K562 (cell line): ENCODE results near the gene NAA80. TPM values are rescaled to one million over a fixed set of nuclear protein-coding genes. Genes with fewer than 3 reads are reported as not detected.

Experiments used
- ATAC-seq: fragments of 200-7000 bp; cut with Tn5 transposase; 3 replicates; pipeline ENCODE4 v1.9.1; 2020; ENCODE audit warnings: moderate library complexity
- BruUV-seq: library from RNA; stranded (reverse); fragments of 400-500 nt; replicated peaks from 2 replicates; lab custom pipeline; 2021; lab: Mats Ljungman, UMichigan
- CTCF ChIA-PET: fragments of 300-600 bp; formaldehyde crosslinking; extraction: SDS; loops from one replicate; lab custom pipeline; 2021; ENCODE audit warnings: low intra/inter-chr PET ratio; lab: Yijun Ruan, JAX
- POLR2A ChIA-PET: fragments of 300-600, 350-650 bp; sonication (Branson Sonifier 250); formaldehyde crosslinking; extraction: SDS; loops from one replicate; lab custom pipeline; 2021; ENCODE audit warnings: antibody characterized with exemption, inconsistent platforms; lab: Yijun Ruan, JAX
- DNase-seq, 4 experiments: peaks; one replicate each; pipeline versions ENCODE4 v3.0.0 to v3.0.0-alpha.2; 2011 to 2018; ENCODE audit warnings: low spot score in 3 of 4, mixed read lengths in 3 of 4; ENCODE audit errors: extremely low read depth in 1 of 4
- FAIRE-seq: peaks from 2 replicates; lab custom pipeline; 2011; peaks lifted over from hg19 to GRCh38; lab: Jason Lieb, UNC
- H2AFZ ChIP-seq: 2 replicates; pipeline ENCODE4 v1.6.0; 2011; ENCODE audit warnings: low read depth, low read length, control low read depth, inconsistent platforms
- H3K27ac ChIP-seq: fragments of 200-600 bp; 3 replicates; pipeline ENCODE4 v1.8.0; 2011; ENCODE audit warnings: low read depth, mild to moderate bottlenecking, control low read depth, inconsistent platforms, low read length, moderate library complexity, mixed read lengths; ENCODE audit errors: extremely low read depth
- H3K27me3 ChIP-seq, 2 experiments: fragments of 300-600 bp in 1 of 2; 2 replicates in 1 of 2; 3 replicates in 1 of 2; pipeline versions ENCODE4 v1.6.0 to v1.8.0; 2011; ENCODE audit warnings: inconsistent platforms in 2 of 2, low read length in 2 of 2, mild to moderate bottlenecking in 1 of 2, mixed read lengths in 1 of 2, moderate library complexity in 1 of 2; ENCODE audit not compliant: control insufficient read depth in 2 of 2, insufficient read depth in 2 of 2
- H3K36me3 ChIP-seq: fragments of 300-600 bp; 3 replicates; pipeline ENCODE4 v1.8.0; 2011; ENCODE audit warnings: mild to moderate bottlenecking, low read length, inconsistent platforms; ENCODE audit not compliant: control insufficient read depth, insufficient read depth
- H3K4me1 ChIP-seq, 2 experiments: fragments of 200-600 bp in 1 of 2; replicated peaks in 1 of 2; 2 replicates in 1 of 2; 3 replicates in 1 of 2; pipeline versions ENCODE4 v1.5.1 to v1.8.0; 2011; ENCODE audit warnings: inconsistent platforms in 2 of 2, low read length in 2 of 2, mild to moderate bottlenecking in 1 of 2, mixed read lengths in 1 of 2, moderate library complexity in 1 of 2; ENCODE audit not compliant: control insufficient read depth in 2 of 2, insufficient read depth in 2 of 2
- H3K4me2 ChIP-seq: 2 replicates; pipeline ENCODE4 v1.6.1; 2011; ENCODE audit warnings: low read length, control low read depth, inconsistent platforms, mixed read lengths; ENCODE audit not compliant: insufficient read depth
- H3K4me3 ChIP-seq: fragments of 200-600 bp; sonication (generic), shearing (Covaris generic); 2 replicates; pipeline ENCODE4 v1.5.1; 2016; ENCODE audit warnings: control low read depth, inconsistent platforms
- H3K79me2 ChIP-seq: fragments of 200-600 bp; 3 replicates; pipeline ENCODE4 v1.8.0; 2011; ENCODE audit warnings: low read length, inconsistent platforms; ENCODE audit not compliant: control insufficient read depth, insufficient read depth
- H3K9ac ChIP-seq, 2 experiments: 2 replicates each; pipeline versions ENCODE4 v1.6.0 to v1.6.1; 2011; ENCODE audit warnings: low read depth in 2 of 2, low read length in 2 of 2, control low read depth in 1 of 2, inconsistent platforms in 1 of 2, mild to moderate bottlenecking in 1 of 2, mixed read lengths in 1 of 2; ENCODE audit not compliant: insufficient read depth in 1 of 2
- H3K9me1 ChIP-seq: one replicate; pipeline ENCODE4 v1.6.0; 2011; ENCODE audit warnings: inconsistent platforms, mild to moderate bottlenecking, low read length, moderate library complexity; ENCODE audit not compliant: control insufficient read depth, insufficient read depth
- H3K9me3 ChIP-seq: replicated peaks from 2 replicates; pipeline ENCODE4 v1.5.1; 2011; ENCODE audit warnings: low read depth, low read length, inconsistent platforms; ENCODE audit not compliant: control insufficient read depth, insufficient read depth
- H4K20me1 ChIP-seq: replicated peaks from 2 replicates; pipeline ENCODE4 v1.6.1; 2011; ENCODE audit warnings: low read length, inconsistent platforms, mixed read lengths; ENCODE audit not compliant: control insufficient read depth, insufficient read depth
- CBX1 ChIP-seq: sonication (generic); IDR thresholded peaks from 2 replicates; pipeline ENCODE4 v1.6.1; 2016; ENCODE audit warnings: antibody characterized with exemption, low read depth, mild to moderate bottlenecking
- DIDO1 ChIP-seq: fragments of 450-650 bp; IDR thresholded peaks from 2 replicates; pipeline ENCODE4 v1.6.1; 2016; ENCODE audit warnings: low read depth, missing biosample characterization, missing genetic modification characterization
- HDAC2 ChIP-seq: fragments of 450-650 bp; IDR thresholded peaks from 2 replicates; pipeline ENCODE4 v1.6.1; 2016; ENCODE audit warnings: mild to moderate bottlenecking
- JUN ChIP-seq, 2 experiments: sonication (generic) in 1 of 2; formaldehyde crosslinking in 1 of 2; IDR thresholded peaks; 2 replicates each; pipeline versions ENCODE4 v1.6.1 to v1.8.0; 2012 to 2022; ENCODE audit warnings: borderline replicate concordance in 2 of 2, mild to moderate bottlenecking in 2 of 2, improper control_type of control experiment in 1 of 2, low read depth in 1 of 2, low read length in 1 of 2, missing genetic modification reagents in 1 of 2
- JUNB ChIP-seq: fragments of 450-650 bp; formaldehyde crosslinking; conservative IDR thresholded peaks from 2 replicates; pipeline ENCODE4 v1.4.0; 2020; ENCODE audit warnings: mild to moderate bottlenecking
- NCOA2 ChIP-seq, 2 experiments: fragments of 450-650 bp; IDR thresholded peaks; 2 replicates each; pipeline ENCODE4 v1.6.1; 2018; ENCODE audit warnings: mild to moderate bottlenecking in 2 of 2, moderate library complexity in 1 of 2; ENCODE audit not compliant: partially characterized antibody in 2 of 2
- PTBP1 ChIP-seq: fragments of 200-400 bp; formaldehyde crosslinking; IDR thresholded peaks from 2 replicates; pipeline ENCODE4 v1.6.1; 2017; ENCODE audit warnings: low read depth, low read length
- ZNF124 ChIP-seq: sonication (generic); formaldehyde crosslinking; IDR thresholded peaks from 2 replicates; pipeline ENCODE4 v1.8.1; 2022; ENCODE audit warnings: missing genetic modification reagents
- ZNF184 ChIP-seq: sonication (generic); formaldehyde crosslinking; IDR thresholded peaks from 2 replicates; pipeline ENCODE4 v1.5.0; 2020; ENCODE audit warnings: missing genetic modification reagents
- ZNF274 ChIP-seq: IDR thresholded peaks from 2 replicates; pipeline ENCODE4 v1.6.1; 2011; ENCODE audit warnings: low read depth, mild to moderate bottlenecking, low read length, moderate library complexity, borderline replicate concordance
- ZNF3 ChIP-seq: fragments of 250-450 bp; sonication (Bioruptor Pico); IDR thresholded peaks from 2 replicates; pipeline ENCODE4 v1.5.0; 2021; ENCODE audit warnings: mild to moderate bottlenecking, moderate library complexity
- ZNF436 ChIP-seq: fragments of 250-450, 450-650 bp; sonication (Bioruptor Pico); formaldehyde crosslinking; IDR thresholded peaks from 2 replicates; pipeline ENCODE4 v1.7.0; 2020; ENCODE audit warnings: mild to moderate bottlenecking
- WGBS: fragments of 100-300 bp; shearing (Covaris generic); methylation state at CpG from one replicate; pipeline ENCODE4 v1.1.6; 2016; ENCODE audit warnings: low coverage, mixed read lengths; ENCODE audit not compliant: insufficient coverage; ENCODE audit errors: missing lambda C conversion rate; 5-methylcytosine and 5-hydroxymethylcytosine counted together
- in situ Hi-C: fragments of 300-500 bp; cut with MboI; formaldehyde crosslinking; loops from 4 replicates; pipeline ENCODE4 v1.15.0; 2018; ENCODE audit warnings: inconsistent platforms, mixed read lengths
- intact Hi-C: fragments of 100-400 bp; cut with micrococcal nuclease; formaldehyde crosslinking; loops from 2 replicates; pipeline ENCODE4 v1.14.2; 2022
- polyA plus RNA-seq, 8 experiments: library from polyadenylated mRNA; depleted of rRNA in 4 of 8; stranded (reverse) in 5 of 8; unstranded in 3 of 8; fragments of >200 nt; fragmentation: Nextera tagmentation in 2 of 8; fragmentation: Illumina TruSeq in 1 of 8; extraction: Ambion mirVana in 2 of 8; extraction: Trizol in 1 of 8; gene quantifications; 2 replicates each; pipeline versions ENCODE4 v1.2.1 to v1.2.3, GENCODE V29; 2011 to 2014; ENCODE audit warnings: inconsistent platforms in 1 of 8, missing spikeins in 1 of 8
- total RNA-seq, 7 experiments: library from RNA; depleted of rRNA in 6 of 7; stranded (reverse); fragments of >200 nt in 6 of 7; fragmentation: Illumina TruSeq in 2 of 7; extraction: Trizol in 2 of 7; gene quantifications; 2 replicates each; pipeline versions ENCODE4 v1.2.1 to v1.2.3, GENCODE V29; 2011 to 2021; ENCODE audit warnings: low replicate concordance in 1 of 7

NAA80 gene
- total and polyA plus RNA-seq, 9 of the 15 experiments (the other 6 are each of a cell fraction or from before 2014, with no cell fraction given) = 0.82 to 24.0 (median 8.6) TPM

GRCh38 chr3:50341537-50341936 lies 42.3 kb upstream of the NAA80 start:
- H3K9me3 ChIP-seq = no peaks in the 10 kb centered on the region
- peak overlapping the region; percentile 99; the same call in 2 of the 3 replicates for H3K27ac ChIP-seq
- FAIRE-seq (no peak), DNase-seq (no peak), ATAC-seq (no peak)
- H3K9me1 ChIP-seq = peaks cover 3% of the 10 kb centered on the region
- peak overlapping the region; percentile 64 to 98; a peak in 3 of 4 replicates for H3K9ac ChIP-seq
- peaks cover 41% of the 10 kb centered on the region for H3K79me2 ChIP-seq
- 92% methylated on average over 5 of the region's 9 CpGs for WGBS
- H3K27me3 ChIP-seq = no peaks in the 10 kb centered on the region
- H3K4me2 ChIP-seq = peak overlapping the region; percentile 72
- POLR2A ChIA-PET = interaction anchor here (0.5 to 1.5 kb wide), 3 partner anchors 9 to 243 kb away, joined by 3 to 5 read pairs (median 4); partner anchors contain the start of genes CYB561D2, NPRL2 and TUSC2
- no peak overlapping the region for H2AFZ ChIP-seq
- intact Hi-C loops = no loop called here
- TF ChIP-seq DIDO1 = no peak
- TF ChIP-seq JUNB (CRISPR knock-in tag) = no peak
- TF ChIP-seq ZNF3 (CRISPR knock-in tag) = no peak
- TF ChIP-seq CBX1 = no peak
- no peak for TF ChIP-seq JUN (IDR thresholded peaks at IDR 0.05; ENCODE audit: borderline replicate concordance, low read depth, low read length)
- TF ChIP-seq JUN (CRISPR knock-in tag; IDR thresholded peaks at IDR 0.05; ENCODE audit: borderline replicate concordance) = no peak
- TF ChIP-seq HDAC2 = no peak
- TF ChIP-seq PTBP1 = no peak
- TF ChIP-seq ZNF124 (CRISPR knock-in tag) = no peak
- no peak for TF ChIP-seq ZNF274
- TF ChIP-seq ZNF436 (CRISPR knock-in tag) = no peak
- TF ChIP-seq NCOA2 (IDR thresholded peaks at IDR 0.05; ENCODE audit: partially characterized antibody in 2 of 2) = no peak
- no peak for TF ChIP-seq ZNF184 (CRISPR knock-in tag)
- H3K4me1 ChIP-seq = peaks cover 24 to 58% of the 10 kb centered on the region in 2 experiments; a peak in 4 of 5 replicates
- BruUV-seq = no TSS peak
- CTCF ChIA-PET = no interaction called here
- H3K4me3 ChIP-seq = peak overlapping the region; percentile 96; the same call in 1 of the 2 replicates
- peaks cover 2% of the 10 kb centered on the region; the same call in 1 of the 3 replicates for H3K36me3 ChIP-seq
- no peaks in the 10 kb centered on the region for H4K20me1 ChIP-seq
- in situ Hi-C loops = no loop called here
